GM19193 (cell line): ENCODE data around the gene GYS1.

Experiments
- POLR2A ChIP-seq: IDR thresholded peaks from 4 replicates; pipeline ENCODE4 v1.6.1; 2011; ENCODE audit not compliant: insufficient read depth, insufficient read length; ENCODE audit errors: extremely low read depth

GYS1 gene

GRCh38 chr19:48966541-48967345, 26.4 kb downstream of the GYS1 start:
- peak; percentile 15 for TF ChIP-seq POLR2A

GRCh38 chr19:48965806-48966540, 27.1 kb downstream of the GYS1 start:
- TF ChIP-seq POLR2A, result no peak

- peak; percentile 100 for TF ChIP-seq POLR2A
These were observed 27.9 kb downstream of the GYS1 start, which contains the start of gene FTL for GRCh38 chr19:48965040-48965805. TSS of gene FTL (plus strand) at chr19:48965309. CDS start at chr19:48965508, 199 bp downstream.

- no peak for TF ChIP-seq POLR2A
These were observed 28.7 kb downstream of the GYS1 start for GRCh38 chr19:48964205-48965039.

GRCh38 chr19:48963371-48964204, 29.5 kb downstream of the GYS1 start:
- TF ChIP-seq POLR2A, result peak; percentile 59

- TF ChIP-seq POLR2A, result no peak
These were observed 30.3 kb downstream of the GYS1 start for GRCh38 chr19:48962849-48963165.

- TF ChIP-seq POLR2A, result peak; percentile 82
These were observed 30.9 kb downstream of the GYS1 start for GRCh38 chr19:48962029-48962848.

GRCh38 chr19:48961673-48962028, 31.5 kb downstream of the GYS1 start:
- TF ChIP-seq POLR2A, result no peak

- TF ChIP-seq POLR2A, result no peak
These were observed 32.0 kb downstream of the GYS1 start for GRCh38 chr19:48961051-48961649.

- TF ChIP-seq POLR2A, result peak; percentile 27
These were observed 33.5 kb downstream of the GYS1 start for GRCh38 chr19:48959341-48960239.

- no peak for TF ChIP-seq POLR2A
These were observed 35.1 kb downstream of the GYS1 start for GRCh38 chr19:48958006-48958405.
